Activated CD4-positive, alpha-beta T cell treated with anti-CD3 and anti-CD28 coated beads, Interleukin-2, amount 50 U/mL, for 4 hours (primary cell): ENCODE measurements around the gene CYB5R3.
"Not testable (repeated sequence)": the region's sequence is repeated elsewhere in the genome, so short reads cannot be mapped to it uniquely, and the experiment has no call there.

Source experiments
- DNase-seq, 2 experiments: peaks; one replicate each; pipeline ENCODE4 v3.0.0-alpha.2; 2020

Gene CYB5R3

DNA sequence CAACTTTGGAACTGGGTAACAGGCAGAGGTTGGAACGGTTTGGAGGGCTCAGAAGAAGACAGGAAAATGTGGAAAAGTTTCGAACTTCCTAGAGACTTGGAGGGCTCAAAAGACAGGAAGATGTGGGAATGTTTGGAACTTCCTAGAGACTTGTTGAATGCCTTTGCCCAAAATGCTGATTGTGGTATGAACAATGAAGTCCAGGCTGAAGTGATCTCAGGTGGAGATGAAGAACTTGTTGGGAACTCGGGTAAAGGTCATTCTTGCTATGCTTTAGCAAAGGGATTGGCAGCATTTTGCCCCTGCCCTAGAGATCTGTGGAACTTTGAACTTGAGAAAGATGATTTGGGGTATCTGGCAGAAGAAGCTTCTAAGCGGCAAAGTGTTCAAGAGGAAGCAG is 28.7 kb upstream of the CYB5R3 start:
- DNase-seq, result not testable (repeated sequence)

DNA sequence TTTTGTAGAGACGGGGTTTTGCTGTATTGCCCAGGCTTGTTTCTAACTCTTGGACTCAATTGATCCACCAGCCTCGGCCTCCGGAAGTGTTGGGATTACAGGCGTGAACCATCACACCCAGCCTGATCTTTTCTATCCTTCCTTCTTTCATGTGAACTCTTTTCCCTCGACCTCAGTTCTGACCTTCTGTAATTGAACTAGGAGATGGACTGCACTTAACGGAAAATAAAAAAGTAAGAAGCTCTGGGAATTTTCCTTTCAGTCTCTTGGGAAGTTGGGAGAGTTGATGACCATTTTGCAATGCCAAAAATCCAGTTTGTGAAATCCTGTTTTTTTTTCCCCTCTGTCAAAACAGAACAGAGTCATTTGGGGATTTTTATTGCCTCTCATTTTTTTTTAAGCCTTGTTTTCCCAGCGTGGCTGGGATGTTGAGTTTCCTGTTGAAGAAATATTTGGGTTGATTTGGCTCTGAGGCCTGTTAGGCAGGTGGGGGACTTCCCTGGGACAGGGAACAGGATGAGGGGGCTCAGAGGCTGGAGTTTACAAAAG is 26.9 kb upstream of the CYB5R3 start:
- no peak for DNase-seq

DNA sequence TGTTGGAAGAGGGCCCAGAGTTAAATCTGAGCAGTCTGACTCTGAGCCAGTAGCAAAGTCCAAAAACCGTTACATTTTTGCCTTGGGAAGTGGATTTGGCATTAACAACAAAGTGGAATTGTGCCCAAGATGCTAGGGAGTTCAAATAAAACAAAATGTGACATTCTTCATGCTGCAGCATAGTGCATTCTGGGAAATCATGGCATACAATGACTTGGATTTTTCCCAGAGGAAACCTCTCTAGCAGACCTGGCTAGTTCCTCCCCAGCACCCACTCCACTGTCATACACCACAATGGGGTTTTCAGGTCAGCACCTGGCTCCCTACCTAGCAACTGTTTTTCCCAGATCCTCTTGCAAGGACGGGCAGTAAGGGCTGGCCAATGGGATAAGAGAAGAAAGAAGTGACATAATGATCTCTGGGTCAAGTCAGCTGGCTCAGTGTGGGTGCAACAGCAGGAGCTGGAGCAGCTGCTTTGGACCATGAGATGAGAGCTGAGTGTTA is 24.8 kb upstream of the CYB5R3 start:
- no peak for DNase-seq

DNA sequence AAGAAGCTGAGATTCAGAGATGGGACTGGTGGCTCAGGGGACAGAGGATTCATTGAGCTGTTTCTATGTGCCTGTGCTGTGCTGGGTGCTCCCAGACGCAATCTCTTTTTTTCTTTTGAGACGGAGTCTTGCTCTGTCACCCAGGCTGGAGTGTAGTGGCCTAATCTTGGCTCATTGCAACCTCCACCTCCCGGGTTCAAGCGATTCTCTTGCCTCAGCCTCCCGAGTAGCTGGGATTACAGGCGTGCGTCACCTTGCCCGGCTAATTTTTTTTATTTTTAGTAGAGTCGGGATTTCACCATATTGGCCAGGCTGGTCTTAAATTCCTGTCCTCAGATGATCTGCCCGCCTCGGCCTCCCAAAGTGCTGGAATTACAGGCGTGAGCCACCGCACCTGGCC is 23.9 kb upstream of the CYB5R3 start:
- DNase-seq, result not testable (repeated sequence)

DNA sequence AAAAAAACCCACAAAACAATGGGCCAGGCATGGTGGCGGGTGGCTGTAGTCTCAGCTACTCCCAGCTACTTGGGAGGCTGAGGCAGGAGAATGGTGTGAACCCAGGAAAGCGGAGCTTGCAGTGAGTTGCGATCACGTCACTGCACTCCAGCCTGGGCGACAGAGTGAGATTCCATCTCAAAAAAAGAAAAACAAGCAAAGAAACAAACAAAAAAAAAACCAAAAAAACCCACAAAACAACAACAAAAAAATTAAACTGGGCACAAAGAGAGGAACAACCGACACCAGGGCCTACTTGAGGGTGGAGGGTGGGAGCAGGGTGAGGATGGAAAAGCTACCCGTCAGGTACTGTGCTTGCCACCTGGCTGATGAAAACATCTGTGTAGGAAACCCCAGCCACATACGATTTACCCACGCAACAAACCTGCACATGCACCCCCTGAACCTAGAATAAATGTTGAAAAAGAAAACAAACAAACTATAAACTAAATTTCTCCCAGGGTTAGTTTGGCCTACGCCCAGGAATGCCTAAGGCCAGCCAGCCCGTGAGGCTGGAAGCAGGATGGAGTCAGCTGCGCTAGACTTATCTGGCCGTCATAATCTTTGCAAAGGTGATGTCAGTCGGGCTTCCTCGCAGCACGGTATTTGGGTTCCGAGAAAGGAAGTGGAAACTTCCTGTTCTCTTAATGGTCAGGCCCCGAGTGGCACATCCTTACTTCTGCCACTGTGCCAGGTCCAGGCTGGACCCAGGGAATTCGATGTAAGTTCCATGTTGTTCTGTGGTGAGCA is 21.9 kb upstream of the CYB5R3 start:
- DNase-seq, result no peak

- no peak for DNase-seq
Observed at GRCh38 chr22:42670046-42670445, 20.9 kb upstream of the CYB5R3 start.

DNA sequence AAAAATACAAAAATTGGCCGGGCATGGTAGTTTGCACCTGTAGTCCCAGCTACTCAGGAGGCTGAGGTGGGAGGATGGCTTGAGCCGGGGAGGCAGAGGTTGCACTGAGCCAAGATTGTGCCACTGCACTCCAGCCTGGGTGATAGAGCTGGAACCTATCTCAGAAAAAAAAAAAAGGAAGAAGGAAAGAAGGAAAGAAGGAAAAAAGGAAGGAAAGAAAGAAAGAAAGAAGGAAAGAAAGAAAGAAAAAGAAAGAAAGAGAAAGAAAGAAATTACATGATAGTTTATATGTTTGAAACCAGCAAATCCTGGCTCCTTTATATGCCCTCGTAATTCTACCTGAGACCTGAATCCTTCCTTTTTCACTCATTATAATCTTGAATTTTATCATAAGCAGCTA is 17.2 kb upstream of the CYB5R3 start:
- not testable (repeated sequence) for DNase-seq

DNA sequence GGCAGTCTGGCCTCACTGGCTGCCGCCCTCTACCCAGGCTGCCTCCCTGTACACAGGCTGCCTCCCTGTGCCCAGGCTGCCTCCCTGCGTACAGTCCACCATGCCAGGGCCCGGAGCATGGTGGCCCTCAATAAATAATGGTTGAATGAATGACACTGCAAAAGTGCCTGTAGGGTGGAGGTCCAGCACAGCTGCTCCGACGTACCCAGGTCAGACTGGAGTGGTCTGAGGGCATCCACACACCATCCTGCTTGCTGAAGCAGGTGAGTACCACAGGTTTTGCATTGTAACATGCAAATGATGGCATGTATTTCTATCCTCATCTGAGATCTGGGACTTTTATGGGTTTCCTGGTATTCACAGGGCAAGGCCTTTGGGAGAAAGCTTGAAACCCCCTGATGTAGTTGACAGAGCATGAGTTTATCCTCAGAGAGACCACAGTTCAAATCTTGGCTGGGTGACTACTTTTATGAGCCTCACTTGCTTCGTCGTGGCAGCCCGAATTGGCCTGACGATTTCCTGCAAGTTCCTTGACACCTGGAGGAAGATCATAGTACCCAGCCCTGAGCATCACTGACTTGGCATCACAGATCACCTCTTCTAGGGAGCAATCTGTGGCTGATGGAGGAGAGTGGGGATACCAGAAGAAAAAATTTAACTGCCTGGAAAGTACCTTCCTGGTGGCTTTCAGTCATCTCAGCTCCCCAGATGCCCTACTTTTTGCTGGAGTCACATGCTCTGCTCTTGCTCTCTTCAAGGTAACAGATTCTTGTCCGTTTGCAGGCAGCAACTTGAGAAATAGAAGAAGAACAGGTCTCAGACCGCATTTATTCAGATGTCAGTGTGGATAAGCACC is 16.0 kb upstream of the CYB5R3 start:
- no peak for DNase-seq

DNA sequence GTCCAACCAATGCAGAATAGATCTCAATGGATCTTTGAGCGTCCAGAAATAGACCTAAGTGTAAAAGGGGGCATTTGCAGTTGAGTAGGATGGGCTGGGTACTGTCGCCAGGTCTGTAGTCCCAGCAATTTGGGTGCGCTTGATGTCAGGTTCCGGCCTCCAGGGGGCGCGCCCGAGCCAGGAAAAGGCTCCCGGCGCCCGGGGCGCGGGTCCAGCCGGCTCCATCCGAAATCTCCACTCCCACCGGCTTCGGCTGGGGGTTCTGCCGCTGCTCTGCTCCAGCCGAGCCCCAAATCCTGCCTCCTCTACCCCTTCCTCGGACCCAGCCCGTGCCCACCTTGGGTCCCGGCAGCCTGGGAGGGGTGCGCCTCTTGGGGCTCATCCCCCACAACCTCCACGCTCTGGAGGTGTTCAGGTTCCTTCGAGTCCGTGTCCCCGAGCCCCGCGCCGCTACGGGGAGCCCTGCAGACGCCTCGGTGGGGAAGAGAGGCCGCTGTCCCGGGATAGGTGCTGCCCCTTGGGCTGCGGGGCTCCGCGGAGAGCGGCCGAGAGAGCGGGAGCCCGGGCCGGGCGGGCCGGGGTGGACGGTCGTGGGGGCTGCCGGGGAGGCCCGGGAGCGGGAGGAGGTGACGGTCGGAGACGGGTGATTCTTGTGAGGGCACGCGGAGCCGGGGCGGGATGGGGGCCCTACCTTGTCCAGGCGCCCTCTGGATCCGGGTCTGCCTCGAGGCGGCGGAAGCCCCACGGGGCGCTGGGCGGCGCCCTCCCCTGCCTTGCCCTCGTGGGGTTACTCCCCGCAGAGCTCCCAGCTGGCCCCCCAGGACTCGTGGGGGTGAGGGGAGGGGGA is 13.0 kb upstream of the CYB5R3 start:
- peak; percentile 74 to 77 for DNase-seq

DNA sequence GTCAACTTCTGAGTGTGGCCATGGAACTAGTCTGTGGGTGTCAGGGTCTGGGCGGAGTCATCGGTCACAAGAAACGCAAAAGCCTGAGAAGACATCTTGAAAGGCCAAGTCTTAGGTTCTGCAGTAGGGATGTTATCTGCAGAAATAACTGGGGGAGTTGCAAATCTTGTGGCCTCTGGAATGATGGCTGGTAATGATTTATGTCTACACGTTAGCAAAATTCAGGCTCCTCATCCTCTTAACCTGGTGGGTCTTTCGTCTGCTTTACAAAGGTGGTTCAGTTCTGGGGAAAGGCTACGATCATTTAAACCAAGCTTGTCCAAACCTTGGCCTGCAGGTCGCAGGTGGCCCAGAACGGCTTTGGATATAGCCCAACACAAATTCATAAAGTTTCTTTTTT is 7.4 kb upstream of the CYB5R3 start:
- DNase-seq, result no peak

DNA sequence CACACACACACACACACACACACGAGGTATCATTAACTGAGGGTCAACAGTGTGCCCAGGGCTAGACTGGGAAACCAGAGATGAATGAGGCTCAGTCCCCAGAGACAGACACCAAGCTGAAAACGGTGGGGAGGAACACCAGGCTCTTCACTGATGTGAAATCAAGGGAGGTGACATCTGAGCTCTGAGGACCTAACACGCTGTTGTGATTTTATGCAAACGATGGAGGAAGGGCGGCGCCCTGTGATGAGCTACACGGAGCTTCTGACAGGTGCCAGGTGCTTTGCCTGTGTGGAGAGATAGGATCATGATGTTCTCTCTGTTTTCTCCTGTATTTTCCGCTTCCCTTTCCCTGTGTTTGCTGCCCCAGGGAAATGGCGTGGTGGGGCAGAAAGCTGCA is 6.5 kb upstream of the CYB5R3 start:
- DNase-seq, result no peak

DNA sequence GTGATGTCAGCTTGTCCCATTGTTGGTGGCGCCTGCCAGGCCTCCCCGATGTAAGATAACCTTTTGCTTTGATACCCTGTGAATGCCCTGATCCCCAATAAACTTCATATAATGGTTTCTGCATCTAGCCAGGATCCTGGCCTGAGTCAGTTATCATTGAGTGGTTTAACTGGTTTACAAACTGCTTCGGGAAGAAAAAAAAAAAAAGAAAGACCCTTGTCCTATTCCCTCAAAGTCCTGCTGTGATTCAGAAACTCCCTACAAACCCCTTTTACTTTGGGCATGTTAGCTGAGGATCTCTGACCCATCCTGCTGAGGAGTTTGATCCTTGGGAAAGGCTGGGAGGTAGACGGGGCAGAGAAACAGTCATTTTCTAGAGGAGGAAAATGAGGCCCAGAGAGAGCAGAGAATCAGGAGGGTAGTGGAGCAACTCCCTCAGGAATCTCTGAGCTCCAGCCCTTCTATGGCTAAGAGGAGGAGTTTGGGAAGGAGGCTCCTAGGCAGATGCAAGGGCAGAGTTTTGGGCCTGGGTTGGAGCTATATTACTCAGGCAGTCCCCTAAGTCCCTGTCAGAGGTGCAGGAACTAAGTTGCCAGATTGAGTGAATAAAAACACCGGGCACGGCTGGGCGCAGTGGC is 5.4 kb upstream of the CYB5R3 start:
- DNase-seq, result no peak

- no peak for DNase-seq
Observed at GRCh38 chr22:42653999-42654398, 4.8 kb upstream of the CYB5R3 start.

DNA sequence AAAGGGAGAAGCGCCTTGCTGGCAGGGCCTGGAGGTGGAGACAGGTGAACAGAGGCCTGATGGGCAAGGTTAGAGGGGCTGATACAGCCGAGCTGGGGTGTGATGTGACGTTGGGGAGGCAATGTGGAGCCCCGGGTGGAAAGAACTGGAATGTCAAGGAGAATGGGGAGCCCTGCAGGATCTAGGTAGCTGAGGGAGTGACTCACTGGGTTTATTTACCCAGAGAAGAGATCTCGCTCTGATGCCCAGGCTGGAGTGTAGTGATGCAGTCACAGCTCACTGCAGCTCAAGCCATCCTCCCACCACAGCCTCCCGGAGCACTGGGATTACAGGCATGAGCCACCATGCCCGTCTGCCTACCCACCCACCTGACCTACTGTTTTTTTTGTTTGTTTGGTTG is 1.9 kb upstream of the CYB5R3 start:
- no peak for DNase-seq

DNA sequence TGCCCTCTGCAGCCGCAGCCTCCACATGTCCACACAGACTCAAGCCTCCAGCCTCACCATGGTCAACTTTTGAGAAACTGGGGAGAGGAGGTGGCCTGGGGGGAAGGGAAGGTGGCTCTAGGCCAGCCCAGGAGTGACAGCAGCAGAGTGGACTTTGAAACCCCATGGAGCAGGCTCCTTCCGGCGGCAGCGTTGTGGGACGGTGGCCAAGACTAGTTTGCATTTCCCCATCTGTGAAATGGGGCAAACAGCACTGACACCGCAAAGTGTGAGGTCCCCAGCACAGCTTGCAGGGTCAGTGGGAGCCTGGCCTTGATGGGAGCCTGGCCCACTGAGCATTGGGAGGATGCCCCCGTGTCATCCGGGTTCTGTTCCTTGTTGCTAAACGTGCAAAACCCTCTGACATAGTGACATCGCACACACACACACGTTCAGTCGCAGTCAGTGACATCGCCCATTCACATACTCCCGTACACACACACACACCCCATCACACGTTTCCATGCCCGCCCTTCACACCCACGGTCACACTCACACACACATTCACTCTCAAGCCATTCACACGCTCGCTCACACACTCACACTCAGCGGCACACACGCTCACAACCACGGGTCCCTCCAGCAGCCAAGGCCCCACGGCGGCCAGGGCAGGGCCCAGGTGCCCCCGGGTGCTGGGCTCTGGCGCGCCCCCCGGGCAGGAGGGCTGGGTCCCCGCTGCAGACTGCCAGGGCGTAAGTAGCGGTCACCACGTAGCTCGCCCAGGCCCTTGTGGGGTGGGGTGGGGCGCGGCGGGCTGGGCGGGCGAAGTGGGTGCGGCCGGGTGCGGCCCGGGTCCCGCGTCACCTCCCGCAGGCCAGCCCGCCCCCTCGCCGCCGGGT is 585 bp downstream of the CYB5R3 start:
- peak; percentile 34 to 35 for DNase-seq

GRCh38 chr22:42648017-42648367 is 1.2 kb downstream of the CYB5R3 start:
- no peak for DNase-seq

- DNase-seq, result no peak
Observed at GRCh38 chr22:42646569-42647525, 2.3 kb downstream of the CYB5R3 start.

DNA sequence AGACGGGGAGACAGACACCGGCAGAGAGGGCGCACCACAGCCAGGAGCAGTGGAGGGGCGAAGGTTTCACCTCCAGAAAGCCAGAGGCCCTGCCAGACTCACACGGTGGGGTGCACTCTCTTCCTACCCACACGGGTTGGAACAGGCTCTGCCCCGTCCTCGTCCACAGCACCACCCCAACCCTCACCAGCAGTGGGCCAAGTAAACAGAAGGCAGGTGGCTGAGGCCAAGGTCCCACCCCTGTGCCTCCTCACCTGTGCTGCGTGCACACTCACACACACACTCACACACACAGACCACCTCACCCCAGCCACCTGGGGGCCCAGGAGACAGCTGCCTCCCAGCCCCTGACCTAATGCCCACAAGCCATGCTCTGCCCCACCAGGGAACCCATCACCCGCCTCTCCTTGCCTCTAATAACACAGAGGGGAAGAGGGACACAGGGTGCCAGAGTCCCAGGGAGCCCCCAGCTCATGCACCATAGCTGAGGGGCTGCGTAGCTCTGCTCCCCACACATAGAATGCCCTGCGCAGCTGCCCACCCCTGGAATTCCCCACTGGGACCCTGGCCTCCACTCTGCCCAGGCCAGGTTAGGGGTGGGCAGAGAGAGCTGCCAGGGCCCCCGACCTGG is 3.1 kb downstream of the CYB5R3 start:
- DNase-seq, result no peak

- DNase-seq, result no peak
Observed at GRCh38 chr22:42645341-42645937, 3.8 kb downstream of the CYB5R3 start.
